A549 treated with ZK216348 at 1 μM for 4 hours (cell line): ENCODE measurements around the gene SPEM2. TPM values are rescaled to one million over a fixed set of nuclear protein-coding genes. Genes with fewer than 3 reads are reported as not detected.

Source experiments
- total RNA-seq: library from RNA; stranded (reverse); fragments of 200-300 nt; extraction: Qiagen RNA extraction; gene quantifications from 5 replicates; pipeline ENCODE4 v1.2.3, GENCODE V29; 2022; ENCODE audit warnings: low read depth

SPEM2 gene
- total RNA-seq = not detected in 5 replicates

DNA sequence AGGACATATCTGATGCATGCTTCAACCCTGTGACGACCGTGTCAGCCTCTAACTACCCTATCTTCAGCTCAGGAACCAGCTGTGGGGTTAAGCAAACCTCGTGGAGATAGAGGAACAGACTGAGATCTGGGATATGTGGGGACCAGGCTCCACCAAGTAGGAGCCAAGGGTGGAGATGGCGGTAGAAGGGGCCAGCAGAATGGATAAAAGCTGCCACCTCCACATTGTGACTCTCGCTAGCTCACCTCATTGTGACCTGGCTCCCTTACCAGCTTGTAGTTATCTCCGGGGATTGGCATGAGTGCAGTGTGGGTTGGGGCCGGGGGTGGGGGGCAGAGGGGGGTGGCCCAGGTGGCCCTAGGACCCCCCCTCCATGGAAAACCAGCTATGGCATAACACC is at the start of gene SPEM2:
Gene SPEM2 (plus strand): TSS at position 301 of the 400 bp plus-strand sequence. CDS start 73 bp downstream, at position 374.

DNA sequence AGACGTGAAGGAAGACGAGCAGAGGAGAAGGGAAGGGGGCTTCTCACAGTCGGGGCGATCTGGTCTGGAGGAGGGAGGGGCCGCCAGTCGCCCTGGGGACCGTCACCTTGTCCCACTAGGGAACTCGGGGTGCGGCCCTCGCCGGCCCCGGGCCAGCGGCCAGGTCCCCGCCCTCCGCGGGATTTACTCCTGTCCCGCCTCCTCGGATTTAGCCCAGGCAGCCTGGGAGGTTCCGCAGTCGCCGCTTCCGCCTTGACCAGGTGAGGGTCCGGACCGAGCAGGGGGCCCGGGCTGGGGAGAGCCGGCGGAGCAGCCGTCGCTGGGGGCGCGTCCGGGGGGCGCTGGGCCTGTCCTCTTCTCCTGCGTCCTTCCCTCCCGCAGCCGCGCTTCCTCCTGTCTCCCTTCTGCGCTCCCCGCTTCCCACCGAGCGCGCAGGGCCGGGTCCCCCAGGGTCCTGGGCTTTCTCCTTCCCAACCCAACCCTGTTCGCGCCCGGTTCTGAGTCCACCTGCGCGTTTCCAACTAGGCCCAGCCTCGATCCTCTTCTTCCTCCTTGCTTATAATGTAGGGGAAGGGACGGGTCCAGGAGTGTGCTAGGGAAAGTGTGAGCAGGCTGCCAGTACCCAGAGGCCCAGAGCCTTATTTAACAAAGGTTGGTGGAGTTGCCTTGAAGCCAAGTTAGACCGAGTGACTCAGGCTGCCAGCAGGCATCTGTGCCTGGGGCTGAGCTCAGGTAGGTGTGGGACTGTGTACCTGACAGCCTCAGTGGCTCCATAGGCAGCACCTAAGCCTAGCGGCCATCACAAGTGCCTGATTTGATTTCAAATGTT is 44.3 kb upstream of the SPEM2 start, which contains the start of gene TNK1:
Gene TNK1 (plus strand): TSS at position 235 of the 829 bp plus-strand sequence. CDS start 1,838 bp downstream, outside the sequence.

DNA sequence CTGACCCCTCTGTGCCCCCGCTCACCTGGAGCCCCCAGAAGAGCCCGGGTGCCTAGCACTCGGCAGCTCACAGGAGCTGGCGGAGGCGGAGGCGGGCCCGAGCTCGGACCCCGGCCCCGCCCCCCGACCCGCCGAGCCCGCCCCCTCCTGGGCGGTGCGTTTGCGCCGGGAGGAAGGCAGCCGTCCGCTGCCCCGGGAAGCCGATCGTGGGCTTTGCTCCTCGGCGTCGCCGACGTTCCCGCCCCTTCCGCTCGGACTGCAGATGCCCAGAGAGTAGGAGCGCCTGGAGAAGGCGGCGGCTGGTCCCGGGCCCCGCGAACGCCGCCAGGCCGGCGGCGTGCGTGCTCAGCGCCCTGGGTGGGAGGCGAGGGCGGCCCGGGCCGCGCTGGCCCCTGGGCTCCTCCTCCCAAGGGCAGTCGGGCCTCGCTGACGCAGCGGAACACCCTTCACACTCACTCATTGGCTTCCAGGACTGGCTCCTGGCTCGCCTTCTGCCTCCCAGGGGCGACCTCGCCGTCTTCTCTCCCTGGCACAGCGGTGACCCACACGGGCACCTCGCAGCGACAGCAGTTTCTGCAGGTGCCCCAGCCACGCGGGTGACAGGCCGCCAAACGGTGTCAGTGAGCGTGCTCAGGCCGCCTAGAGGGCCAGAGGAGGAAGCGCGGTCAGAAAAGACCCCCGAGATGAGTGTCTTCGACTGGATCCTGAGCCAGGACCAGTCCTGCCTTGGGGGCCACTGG is 30.8 kb upstream of the SPEM2 start, which contains the start of gene PLSCR3:
Gene PLSCR3 (minus strand): TSS at position 74 of the 740 bp plus-strand sequence. CDS start 415 bp downstream, outside the sequence.

DNA sequence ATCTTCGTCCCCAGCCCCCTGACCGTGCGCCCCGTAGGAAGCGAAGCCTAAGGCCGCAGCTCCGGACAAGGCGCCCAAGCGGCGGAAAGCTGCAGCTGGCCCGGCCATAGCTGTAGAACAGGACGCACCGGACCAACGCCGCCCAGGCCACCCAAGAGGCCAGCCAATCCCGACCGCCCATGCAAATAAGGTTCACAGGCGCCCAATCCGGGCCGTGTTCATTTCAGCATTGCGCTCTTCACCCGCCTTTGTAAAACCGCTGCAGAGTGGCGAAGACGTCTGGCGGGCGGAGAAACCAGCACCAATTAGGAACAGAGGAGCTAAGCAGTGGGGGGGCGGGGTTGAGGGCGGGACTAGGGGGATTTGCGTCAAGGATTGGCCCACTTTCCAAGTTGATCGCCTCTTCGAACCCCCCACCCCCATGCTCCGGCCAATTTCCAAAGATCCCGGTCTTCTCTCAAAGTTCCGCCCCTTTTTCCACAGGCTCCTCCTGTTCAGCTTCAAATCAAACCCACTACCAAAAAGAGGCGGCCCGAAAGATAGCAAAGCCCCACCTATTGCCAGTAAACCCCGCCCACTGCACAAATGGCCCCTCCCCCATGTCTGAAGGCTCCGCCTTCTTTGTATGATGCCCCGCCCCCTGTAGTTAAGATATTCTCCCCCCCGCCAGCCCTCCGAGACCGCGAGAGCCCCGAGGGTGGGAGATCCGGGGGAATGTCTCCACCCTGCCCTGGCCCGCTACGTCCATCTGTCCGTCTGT is 21.3 kb upstream of the SPEM2 start, which contains the start of gene TMEM256:
Gene TMEM256 (minus strand): TSS at position 121 of the 760 bp plus-strand sequence. CDS start 13 bp downstream, at position 108.

DNA sequence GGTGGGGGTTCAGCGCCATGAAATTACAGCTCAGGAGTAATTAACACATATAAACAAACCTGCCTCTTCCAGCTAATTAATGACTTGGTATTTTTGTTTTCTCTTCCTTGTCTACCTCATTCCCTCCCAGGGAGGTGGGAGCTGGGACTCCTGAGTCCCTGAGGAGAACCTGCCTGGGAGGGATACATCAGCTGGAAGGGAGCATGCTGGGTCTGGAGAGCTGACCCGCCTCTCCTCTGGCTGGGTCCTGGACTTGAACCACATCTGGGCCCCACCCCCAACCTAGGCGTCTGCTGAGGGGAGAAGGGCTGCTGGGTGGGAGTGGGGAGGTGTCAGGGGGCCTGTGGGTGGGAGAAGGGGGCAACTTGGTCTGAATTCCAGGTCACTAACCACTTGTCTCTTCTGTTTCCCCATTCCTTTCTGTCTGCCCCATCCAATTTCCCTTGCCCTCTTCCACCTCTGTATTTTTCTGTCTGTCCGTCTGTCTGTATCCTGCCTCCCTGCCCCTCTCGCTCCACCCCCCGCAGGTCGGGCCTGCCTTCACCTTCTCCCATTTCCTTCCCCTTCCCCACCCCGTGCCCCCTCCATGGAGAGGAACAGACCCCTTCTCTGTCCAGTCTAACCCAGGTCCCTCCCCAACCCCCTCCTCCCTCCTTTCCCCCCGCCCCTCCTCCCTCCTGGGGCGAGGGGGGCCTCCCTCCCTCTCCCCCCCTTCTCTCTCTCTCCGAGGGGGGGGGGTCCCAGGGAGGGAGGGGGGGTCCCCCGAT is 17.7 kb upstream of the SPEM2 start, which contains the start of gene NLGN2:
Gene NLGN2 (plus strand): TSS at position 361 of the 767 bp plus-strand sequence. CDS start 411 bp downstream, outside the sequence.

DNA sequence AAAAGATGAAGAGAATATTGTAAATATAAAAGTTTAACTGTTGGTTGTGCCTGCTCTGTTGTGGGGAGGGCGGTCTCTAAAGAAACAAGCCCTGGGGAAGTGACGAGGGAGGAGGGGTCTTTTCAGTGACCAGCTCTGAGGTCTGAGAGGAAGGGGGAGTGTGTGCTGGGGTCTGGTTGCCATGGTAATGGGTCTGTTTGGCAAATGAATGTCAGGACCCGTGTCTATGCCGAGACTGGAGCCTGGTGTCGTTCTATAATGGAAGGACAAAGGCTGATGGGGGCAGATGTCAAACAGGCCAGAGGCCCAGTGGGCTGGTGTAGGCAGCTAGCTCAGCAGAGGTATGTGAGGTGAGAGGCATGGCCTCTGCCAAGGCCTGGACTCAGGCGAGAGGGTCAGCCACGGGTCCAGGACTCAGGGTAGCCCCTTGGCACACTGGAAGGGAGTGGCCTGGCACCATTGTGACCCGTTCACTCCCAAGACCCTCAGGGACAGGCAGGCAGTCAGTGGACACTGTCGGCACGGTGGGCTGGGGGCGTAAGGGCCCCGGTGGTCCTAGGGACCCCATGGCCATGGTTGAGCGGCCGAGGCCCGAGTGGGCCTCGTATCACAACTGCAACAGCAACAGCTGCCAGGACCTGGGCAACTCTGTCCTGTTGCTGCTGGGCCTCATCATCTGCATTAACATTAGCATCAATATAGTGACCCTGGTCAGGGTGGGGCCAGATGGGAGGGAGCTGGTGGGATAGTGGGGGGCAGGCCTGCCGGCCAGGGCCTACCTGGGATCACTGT is 5.4 kb upstream of the SPEM2 start, which contains the start of gene SPEM1:
Gene SPEM1 (plus strand): TSS at position 506 of the 792 bp plus-strand sequence. CDS start 61 bp downstream, at position 567.

DNA sequence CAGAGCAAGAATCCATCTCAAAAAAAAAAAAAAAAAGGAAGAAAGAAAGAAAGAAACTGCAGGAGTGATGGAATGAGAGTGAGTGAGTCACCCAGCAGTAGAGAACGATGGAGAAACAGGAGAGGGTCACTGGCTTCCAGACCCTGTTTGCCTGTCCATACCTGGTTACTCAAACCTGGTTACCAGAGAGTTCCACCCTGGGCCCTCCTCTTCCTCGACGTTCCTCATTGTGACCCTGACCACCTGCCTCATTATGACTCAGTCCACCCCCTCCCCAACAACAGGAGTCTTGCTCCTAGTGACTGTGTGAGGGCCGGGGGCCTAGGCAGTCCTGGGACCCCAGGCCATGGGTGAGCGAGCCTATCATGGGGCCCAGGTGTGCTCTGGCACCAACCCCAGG is 3.1 kb downstream of the SPEM2 start, which contains the start of gene SPEM3:
Gene SPEM3 (plus strand): TSS at position 301 of the 400 bp plus-strand sequence. CDS start 46 bp downstream, at position 347.

DNA sequence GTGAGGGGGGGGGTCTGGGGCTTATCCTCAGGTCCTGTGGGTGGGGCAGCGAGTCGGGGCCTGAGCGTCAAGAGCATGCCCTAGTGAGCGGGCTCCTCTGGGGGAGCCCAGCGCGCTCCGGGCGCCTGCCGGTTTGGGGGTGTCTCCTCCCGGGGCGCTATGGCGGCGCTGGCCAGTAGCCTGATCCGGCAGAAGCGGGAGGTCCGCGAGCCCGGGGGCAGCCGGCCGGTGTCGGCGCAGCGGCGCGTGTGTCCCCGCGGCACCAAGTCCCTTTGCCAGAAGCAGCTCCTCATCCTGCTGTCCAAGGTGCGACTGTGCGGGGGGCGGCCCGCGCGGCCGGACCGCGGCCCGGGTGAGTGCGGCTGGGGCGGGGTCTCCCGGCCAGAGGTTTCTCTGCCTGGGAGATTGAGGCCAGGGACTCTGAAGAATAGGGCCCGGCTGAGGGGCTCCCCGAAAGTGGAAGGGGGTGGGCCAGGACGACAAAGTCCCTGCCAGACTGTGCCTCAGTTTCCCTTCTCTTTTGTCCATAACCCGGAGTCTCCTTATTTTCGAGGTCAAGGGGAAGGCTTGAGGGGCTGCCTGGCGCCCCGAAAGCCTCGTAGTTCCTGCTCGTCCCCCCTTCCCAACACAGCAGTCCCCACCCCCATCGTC is 14.2 kb downstream of the SPEM2 start, which contains the start of gene FGF11:
Gene FGF11 (plus strand): TSS at position 51 of the 651 bp plus-strand sequence. CDS start 109 bp downstream, at position 160.

DNA sequence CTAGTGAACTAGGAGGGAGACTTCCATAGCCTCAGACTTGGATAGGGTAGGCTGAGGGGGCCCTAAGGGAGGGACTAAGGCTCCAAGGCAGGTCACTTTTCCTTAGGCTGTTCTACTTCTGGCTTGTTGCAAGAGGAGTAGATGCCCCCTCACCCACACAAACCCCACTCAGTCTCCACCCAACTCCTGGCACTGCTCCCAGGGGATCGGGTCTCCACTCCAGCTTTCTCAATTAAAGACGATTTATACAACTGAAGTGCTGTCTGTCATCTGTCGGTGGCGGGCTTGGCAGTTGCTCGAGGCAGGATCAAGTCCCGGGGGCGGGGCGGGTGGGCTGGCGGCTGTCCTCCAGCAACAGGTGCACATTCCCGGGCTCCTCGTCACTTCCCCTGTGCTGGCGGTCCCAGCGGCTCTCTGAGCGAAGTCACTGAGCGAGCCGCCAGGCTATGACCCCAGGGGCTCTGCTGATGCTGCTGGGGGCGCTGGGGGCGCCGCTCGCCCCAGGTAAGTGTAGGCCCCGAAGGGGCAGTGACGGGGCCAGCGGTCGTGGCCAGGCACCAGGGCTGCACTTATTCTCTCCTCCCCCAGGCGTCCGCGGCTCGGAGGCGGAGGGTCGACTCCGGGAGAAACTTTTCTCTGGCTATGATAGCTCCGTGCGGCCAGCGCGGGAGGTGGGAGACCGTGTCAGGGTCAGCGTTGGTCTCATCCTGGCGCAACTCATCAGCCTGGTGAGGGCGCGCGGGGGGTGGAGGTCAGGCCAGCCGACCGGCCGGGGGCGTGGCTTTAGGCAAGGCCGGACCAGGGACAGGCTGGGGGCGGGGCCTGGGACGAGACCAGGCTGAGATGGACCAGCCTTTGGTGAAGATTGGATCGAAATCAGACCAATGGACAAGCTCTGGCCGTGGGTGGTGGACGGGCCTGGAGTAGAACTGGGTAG is 19.5 kb downstream of the SPEM2 start, which contains the start of gene CHRNB1:
Gene CHRNB1 (plus strand): TSS at position 380 of the 937 bp plus-strand sequence. CDS start 67 bp downstream, at position 447.

Other genes starting within 250 kb of the SPEM2 start
- gene ASGR1, start 246.2 kb upstream of the SPEM2 start, total RNA-seq = 0.69 to 2.2 TPM (median 1.1 TPM) in 5 replicates
- gene DLG4, start 205.8 kb upstream of the SPEM2 start, total RNA-seq = 5.1 to 8.9 TPM (median 7.9 TPM) in 5 replicates
- 303 to 481 TPM (median 423 TPM) in 5 replicates for gene ACADVL, start 205.7 kb upstream of the SPEM2 start, total RNA-seq
- gene DVL2, start 191.1 kb upstream of the SPEM2 start, total RNA-seq = 23.8 to 44.5 TPM (median 38.9 TPM) in 5 replicates
- 82.5 to 108 TPM (median 92.1 TPM) in 5 replicates for gene PHF23, start 186.2 kb upstream of the SPEM2 start, total RNA-seq
- gene GABARAP, start 183.2 kb upstream of the SPEM2 start, total RNA-seq = 646 to 813 TPM (median 659 TPM) in 5 replicates
- gene CTDNEP1, start 173.9 kb upstream of the SPEM2 start, total RNA-seq = 216 to 257 TPM (median 229 TPM) in 5 replicates
- 101 to 153 TPM (median 123 TPM) in 5 replicates for gene ELP5, start 173.4 kb upstream of the SPEM2 start, total RNA-seq
- 0.29 to 2.9 TPM (median 1.6 TPM) in 5 replicates for gene CLDN7, start 163.1 kb upstream of the SPEM2 start, total RNA-seq
- 0.20 to 0.42 TPM (median 0.27 TPM) in 5 replicates for gene SLC2A4, start 143.9 kb upstream of the SPEM2 start, total RNA-seq
- gene YBX2, start 131.0 kb upstream of the SPEM2 start, total RNA-seq = 0.19 to 0.84 TPM (median 0.47 TPM) in 5 replicates
- gene EIF5A, start 118.0 kb upstream of the SPEM2 start, total RNA-seq = 1,510 to 1,758 TPM (median 1,707 TPM) in 5 replicates
- gene GPS2, start 110.3 kb upstream of the SPEM2 start, total RNA-seq = 96.6 to 116 TPM (median 107 TPM) in 5 replicates
- 17.1 to 38.9 TPM (median 32.2 TPM) in 5 replicates for gene NEURL4, start 96.3 kb upstream of the SPEM2 start, total RNA-seq
- gene ACAP1, start 89.1 kb upstream of the SPEM2 start, total RNA-seq = 2.9 to 5.3 TPM (median 3.1 TPM) in 5 replicates
- 10.1 to 14.9 TPM (median 13.1 TPM) in 5 replicates for gene KCTD11, start 73.5 kb upstream of the SPEM2 start, total RNA-seq
- not detected in 5 replicates for gene TMEM95, start 70.5 kb upstream of the SPEM2 start, total RNA-seq
- 1.3 to 1.9 TPM (median 1.8 TPM) in 5 replicates for gene TNK1, start 44.5 kb upstream of the SPEM2 start, total RNA-seq
- 29.3 to 48.8 TPM (median 39.6 TPM) in 5 replicates for gene PLSCR3, start 31.1 kb upstream of the SPEM2 start, total RNA-seq
- 179 to 229 TPM (median 210 TPM) in 5 replicates for gene TMEM256, start 21.5 kb upstream of the SPEM2 start, total RNA-seq
- gene NLGN2, start 17.8 kb upstream of the SPEM2 start, total RNA-seq = 11.6 to 21.8 TPM (median 19.1 TPM) in 5 replicates
- gene SPEM1, start 5.3 kb upstream of the SPEM2 start, total RNA-seq = not detected in 5 replicates
- gene SPEM3, start 3.2 kb downstream of the SPEM2 start, total RNA-seq = not detected in 5 replicates
- 9.4 to 14.9 TPM (median 13.7 TPM) in 5 replicates for gene TMEM102, start 9.8 kb downstream of the SPEM2 start, total RNA-seq
- gene FGF11, start 13.9 kb downstream of the SPEM2 start, total RNA-seq = 0.99 to 1.7 TPM (median 1.0 TPM) in 5 replicates
- 6.9 to 9.9 TPM (median 9.7 TPM) in 5 replicates for gene CHRNB1, start 19.4 kb downstream of the SPEM2 start, total RNA-seq
- 18.5 to 27.9 TPM (median 24.6 TPM) in 5 replicates for gene ZBTB4, start 54.0 kb downstream of the SPEM2 start, total RNA-seq
- not detected in 5 replicates for gene SLC35G6, start 55.8 kb downstream of the SPEM2 start, total RNA-seq
- 47.9 to 98.5 TPM (median 85.3 TPM) in 5 replicates for gene POLR2A, start 58.8 kb downstream of the SPEM2 start, total RNA-seq
- 7.8 to 14.5 TPM (median 12.5 TPM) in 5 replicates for gene TNFSF12, start 123.4 kb downstream of the SPEM2 start, total RNA-seq
- gene TNFSF13, start 133.1 kb downstream of the SPEM2 start, total RNA-seq = 0.09 to 1.5 TPM (median 0.57 TPM) in 5 replicates
- 96.5 to 108 TPM (median 105 TPM) in 5 replicates for gene SENP3, start 136.3 kb downstream of the SPEM2 start, total RNA-seq
- 23.3 to 40.6 TPM (median 33.0 TPM) in 5 replicates for gene CD68, start 154.0 kb downstream of the SPEM2 start, total RNA-seq
- gene MPDU1, start 158.2 kb downstream of the SPEM2 start, total RNA-seq = 110 to 132 TPM (median 116 TPM) in 5 replicates
- gene SOX15, start 164.5 kb downstream of the SPEM2 start, total RNA-seq = 0.22 to 0.34 TPM (median 0.30 TPM) in 5 replicates
- gene FXR2, start 189.3 kb downstream of the SPEM2 start, total RNA-seq = 45.1 to 62.0 TPM (median 57.6 TPM) in 5 replicates
- 58.1 to 95.8 TPM (median 79.3 TPM) in 5 replicates for gene SAT2, start 202.2 kb downstream of the SPEM2 start, total RNA-seq
- 0.32 to 1.1 TPM (median 0.62 TPM) in 5 replicates for gene SHBG, start 204.5 kb downstream of the SPEM2 start, total RNA-seq
- 0.20 to 0.74 TPM (median 0.22 TPM) in 5 replicates for gene ATP1B2, start 225.3 kb downstream of the SPEM2 start, total RNA-seq